AML-193 (cell line): ENCODE results near the gene GFER.
"Not testable (repeated sequence)": the region's sequence is repeated elsewhere in the genome, so short reads cannot be mapped to it uniquely, and the experiment has no call there.

Experiments
- DNase-seq, 2 experiments: peaks; one replicate each; lab custom pipeline; 2025; lab: John Stamatoyannopoulos, UW

Gene GFER

GRCh38 chr16:2005646-2006045, 21.7 kb downstream of the GFER start:
- DNase-seq, result no peak

GRCh38 chr16:2006317-2006716, 22.3 kb downstream of the GFER start:
- no peak for DNase-seq

GRCh38 chr16:2007081-2007836, 23.3 kb downstream of the GFER start:
- no peak for DNase-seq

GRCh38 chr16:2008009-2008526, 24.1 kb downstream of the GFER start:
- DNase-seq, result peak in 1 of 2 experiments; percentile 22

GRCh38 chr16:2008631-2009163, 24.7 kb downstream of the GFER start:
- DNase-seq, result peak; percentile 32 to 50

- DNase-seq, result no peak
Observed at GRCh38 chr16:2009164-2009711, 25.2 kb downstream of the GFER start.

GRCh38 chr16:2009791-2010510, 26.0 kb downstream of the GFER start, which contains the start of gene ZNF598:
Gene ZNF598, minus strand, starts transcription at chr16:2009821.
- DNase-seq, result peak; percentile 65 to 73

- DNase-seq, result not testable (repeated sequence)
Observed at GRCh38 chr16:2011726-2012125, 27.7 kb downstream of the GFER start.

- DNase-seq, result no peak
Observed at GRCh38 chr16:2013527-2013926, 29.5 kb downstream of the GFER start.

- DNase-seq, result no peak
Observed at GRCh38 chr16:2015117-2015946, 31.3 kb downstream of the GFER start.

- DNase-seq, result no peak
Observed at GRCh38 chr16:2015947-2016208, 31.9 kb downstream of the GFER start.

GRCh38 chr16:2016407-2016922, 32.5 kb downstream of the GFER start:
- no peak for DNase-seq

GRCh38 chr16:2019518-2019920, 35.5 kb downstream of the GFER start, which contains the start of gene NPW:
Gene NPW, plus strand, starts transcription at chr16:2019785.
- no peak for DNase-seq

GRCh38 chr16:2019921-2020831, 36.2 kb downstream of the GFER start:
- no peak for DNase-seq

- DNase-seq, result peak in 1 of 2 experiments; percentile 26
Observed at GRCh38 chr16:2022723-2023091, 38.7 kb downstream of the GFER start.

GRCh38 chr16:2023092-2024031, 39.4 kb downstream of the GFER start:
- DNase-seq, result peak; percentile 70 to 71

- DNase-seq, result no peak
Observed at GRCh38 chr16:2024032-2024420, 40.0 kb downstream of the GFER start.

GRCh38 chr16:2025251-2025650, 41.3 kb downstream of the GFER start:
- DNase-seq, result no peak

- no peak for DNase-seq
Observed at GRCh38 chr16:2025878-2026460, 42.0 kb downstream of the GFER start.
